ENCODE data around the gene TMEM223. TPM values are rescaled to one million over a fixed set of nuclear protein-coding genes. Genes with fewer than 3 reads are reported as not detected.

TMEM223 gene
- total RNA-seq, 2 donors from 2014 or later: 8.9 to 11.3 TPM

GRCh38 chr11:62805961-62806441 lies 14.2 kb upstream of the TMEM223 start:
- ATAC-seq (peak in 1 of 2 donors; percentile 22), DNase-seq (ENCODE audit: low spot score in 2 of 2) (no peak)
- Mint-ChIP-seq H3K36me3 (peaks cover 24 to 37% of the 10 kb centered on the region in 2 donors), H3K9me3 (no peaks in the 10 kb centered on the region), H3K27ac (peak overlapping the region; percentile 74 to 98)

- ATAC-seq (peak; percentile 75 to 78), DNase-seq (ENCODE audit: low spot score in 2 of 2) (peak; percentile 98)
- Mint-ChIP-seq H3K9me3 (no peaks in the 10 kb centered on the region), H3K36me3 (peaks cover 24 to 39% of the 10 kb centered on the region in 2 donors), H3K27ac (peak within 1 kb of the TSS; percentile 98 to 100)
These were observed 13.5 kb upstream of the TMEM223 start, which contains the start of gene NXF1 for GRCh38 chr11:62805076-62805892. Gene NXF1 (minus strand): TSS chr11:62805440. CDS start chr11:62805356, 84 bp downstream.

GRCh38 chr11:62804310-62805075 lies 12.7 kb upstream of the TMEM223 start:
- Mint-ChIP-seq H3K36me3 (peaks cover 24 to 45% of the 10 kb centered on the region in 2 donors), H3K9me3 (no peaks in the 10 kb centered on the region), H3K27ac (peak overlapping the region; percentile 98 to 100)
- DNase-seq (ENCODE audit: low spot score in 2 of 2) (peak in 1 of 2 donors; percentile 33), ATAC-seq (peak; percentile 42 to 51)

- no peak for DNase-seq (ENCODE audit: low spot score in 2 of 2)
- H3K36me3 Mint-ChIP-seq: peaks cover 27 to 48% of the 10 kb centered on the region in 2 donors
- no peak for ATAC-seq
- no peaks in the 10 kb centered on the region for H3K9me3 Mint-ChIP-seq
- peak overlapping the region; percentile 81 to 88 for H3K27ac Mint-ChIP-seq
These were observed 9.3 kb upstream of the TMEM223 start for GRCh38 chr11:62801071-62801470.

- DNase-seq (ENCODE audit: low spot score in 2 of 2) (no peak), ATAC-seq (peak; percentile 6 to 14)
- Mint-ChIP-seq H3K36me3 (peaks cover 23 to 49% of the 10 kb centered on the region in 2 donors), H3K27ac (peak overlapping the region; percentile 72 to 96), H3K9me3 (no peaks in the 10 kb centered on the region)
These were observed 7.7 kb upstream of the TMEM223 start for GRCh38 chr11:62799486-62799885.

GRCh38 chr11:62796281-62796680 lies 4.5 kb upstream of the TMEM223 start:
- peak overlapping the region in 1 of 2 donors; percentile 72 for H3K27ac Mint-ChIP-seq
- H3K36me3 Mint-ChIP-seq: peaks cover 23 to 39% of the 10 kb centered on the region in 2 donors
- ATAC-seq (no peak), DNase-seq (ENCODE audit: low spot score in 2 of 2) (no peak)
- no peaks in the 10 kb centered on the region for H3K9me3 Mint-ChIP-seq

- peaks cover 35 to 38% of the 10 kb centered on the region in 2 donors for H3K36me3 Mint-ChIP-seq
- H3K9me3 Mint-ChIP-seq: no peaks in the 10 kb centered on the region
- H3K27ac Mint-ChIP-seq: peak overlapping the region; percentile 18 to 83
- ATAC-seq: no peak
- no peak for DNase-seq (ENCODE audit: low spot score in 2 of 2)
These were observed 2.5 kb upstream of the TMEM223 start for GRCh38 chr11:62794201-62794775.

- ATAC-seq (peak in 1 of 2 donors; percentile 8), DNase-seq (ENCODE audit: low spot score in 2 of 2) (no peak)
- Mint-ChIP-seq H3K9me3 (no peaks in the 10 kb centered on the region), H3K27ac (peak overlapping the region; percentile 82 to 90), H3K36me3 (peaks cover 42 to 44% of the 10 kb centered on the region in 2 donors)
These were observed 383 bp upstream of the TMEM223 start for GRCh38 chr11:62792202-62792575.

- ATAC-seq: no peak
- DNase-seq (ENCODE audit: low spot score in 2 of 2): no peak
- H3K27ac Mint-ChIP-seq: peak overlapping the region; percentile 75 to 90
- no peaks in the 10 kb centered on the region for H3K9me3 Mint-ChIP-seq
- H3K36me3 Mint-ChIP-seq: peaks cover 33 to 40% of the 10 kb centered on the region in 2 donors
These were observed 2.2 kb downstream of the TMEM223 start for GRCh38 chr11:62789576-62789975.

- H3K27ac Mint-ChIP-seq: peak overlapping the region; percentile 75 to 90
- ATAC-seq: no peak
- H3K9me3 Mint-ChIP-seq: no peaks in the 10 kb centered on the region
- peaks cover 33 to 37% of the 10 kb centered on the region in 2 donors for H3K36me3 Mint-ChIP-seq
- DNase-seq (ENCODE audit: low spot score in 2 of 2): no peak
These were observed 2.8 kb downstream of the TMEM223 start for GRCh38 chr11:62788991-62789390.

GRCh38 chr11:62787005-62787759 lies 4.6 kb downstream of the TMEM223 start, which contains the start of gene TMEM179B:
Gene TMEM179B (plus strand): TSS chr11:62787402. CDS start chr11:62787432, 30 bp downstream.
- DNase-seq (ENCODE audit: low spot score in 2 of 2): peak; percentile 94 to 97
- peaks cover 32 to 34% of the 10 kb centered on the region in 2 donors for H3K36me3 Mint-ChIP-seq
- H3K27ac Mint-ChIP-seq: peak within 1 kb of the TSS; percentile 90 to 91
- H3K9me3 Mint-ChIP-seq: no peaks in the 10 kb centered on the region
- peak; percentile 79 to 80 for ATAC-seq

GRCh38 chr11:62786318-62787004 lies 5.3 kb downstream of the TMEM223 start:
- peak overlapping the region; percentile 66 to 90 for H3K27ac Mint-ChIP-seq
- ATAC-seq: peak; percentile 69 to 74
- DNase-seq (ENCODE audit: low spot score in 2 of 2): peak; percentile 91
- no peaks in the 10 kb centered on the region for H3K9me3 Mint-ChIP-seq
- peaks cover 27 to 29% of the 10 kb centered on the region in 2 donors for H3K36me3 Mint-ChIP-seq

GRCh38 chr11:62782753-62783152 lies 9.1 kb downstream of the TMEM223 start:
- peak overlapping the region in 1 of 2 donors; percentile 14 for H3K27ac Mint-ChIP-seq
- no peaks in the 10 kb centered on the region for H3K9me3 Mint-ChIP-seq
- no peak for ATAC-seq
- no peak for DNase-seq (ENCODE audit: low spot score in 2 of 2)
- H3K36me3 Mint-ChIP-seq: peaks cover 11 to 23% of the 10 kb centered on the region in 2 donors

GRCh38 chr11:62778441-62778840 lies 13.4 kb downstream of the TMEM223 start:
- H3K36me3 Mint-ChIP-seq: peaks cover 16 to 17% of the 10 kb centered on the region in 2 donors
- H3K9me3 Mint-ChIP-seq: no peaks in the 10 kb centered on the region
- DNase-seq (ENCODE audit: low spot score in 2 of 2) (no peak), ATAC-seq (peak in 1 of 2 donors; percentile 9)
- H3K27ac Mint-ChIP-seq: peak overlapping the region; percentile 79 to 93

GRCh38 chr11:62777389-62777788 lies 14.4 kb downstream of the TMEM223 start:
- DNase-seq (ENCODE audit: low spot score in 2 of 2): no peak
- H3K36me3 Mint-ChIP-seq: peaks cover 11 to 17% of the 10 kb centered on the region in 2 donors
- peak in 1 of 2 donors; percentile 32 for ATAC-seq
- peak overlapping the region; percentile 79 to 94 for H3K27ac Mint-ChIP-seq
- H3K9me3 Mint-ChIP-seq: no peaks in the 10 kb centered on the region

Data from activated naive CD4-positive, alpha-beta T cell treated with anti-CD3 and anti-CD28 coated beads, Interleukin-2, amount 50 U/mL, for 72 hours (primary cell).